GM23338 (cell line): ENCODE data around the gene IFT43. TPM values are rescaled to one million over a fixed set of nuclear protein-coding genes. Genes with fewer than 3 reads are reported as not detected.

Source experiments
- ATAC-seq: fragments of 200-7000 bp; cut with Tn5 transposase; 3 replicates; pipeline ENCODE4 v1.9.1; 2020
- DNase-seq: peaks from one replicate; pipeline ENCODE4 v3.0.0-alpha.2; 2015; ENCODE audit warnings: low spot score
- H2AFZ ChIP-seq: fragments of 200-600 bp; sonication (generic); 2 replicates; pipeline ENCODE4 v1.8.0; 2016; ENCODE audit warnings: antibody characterized with exemption, mild to moderate bottlenecking, moderate library complexity
- H3F3A ChIP-seq: fragments of 200-600 bp; sonication (generic); replicated peaks from 2 replicates; pipeline ENCODE4 v1.8.0; 2017; ENCODE audit warnings: antibody characterized with exemption, mixed run types, low read depth
- H3K27ac ChIP-seq: fragments of 200-600 bp; sonication (generic); 2 replicates; pipeline ENCODE4 v1.6.1; 2016; ENCODE audit warnings: low read depth
- H3K27me3 ChIP-seq: fragments of 200-600 bp; sonication (generic); 2 replicates; pipeline ENCODE4 v1.8.0; 2016; ENCODE audit warnings: mild to moderate bottlenecking, mixed run types, moderate library complexity; ENCODE audit not compliant: insufficient read depth
- H3K36me3 ChIP-seq: fragments of 200-600 bp; sonication (generic); 2 replicates; pipeline ENCODE4 v1.8.0; 2016; ENCODE audit warnings: mild to moderate bottlenecking; ENCODE audit not compliant: insufficient read depth
- H3K4me1 ChIP-seq: fragments of 200-600 bp; sonication (generic); 2 replicates; pipeline ENCODE4 v1.8.0; 2016; ENCODE audit warnings: mild to moderate bottlenecking, moderate library complexity; ENCODE audit not compliant: insufficient read depth
- H3K4me2 ChIP-seq: fragments of 200-600 bp; sonication (generic); 2 replicates; pipeline ENCODE4 v1.7.1; 2017; ENCODE audit warnings: mixed run types
- H3K4me3 ChIP-seq: fragments of 200-600 bp; sonication (generic); 2 replicates; pipeline ENCODE4 v1.6.1; 2016; ENCODE audit warnings: mixed run types
- H3K79me2 ChIP-seq: fragments of 200-600 bp; sonication (generic); replicated peaks from 2 replicates; pipeline ENCODE4 v1.8.0; 2017; ENCODE audit warnings: mild to moderate bottlenecking; ENCODE audit not compliant: insufficient read depth
- H3K9me2 ChIP-seq: fragments of 200-600 bp; sonication (generic); 2 replicates; pipeline ENCODE4 v1.8.0; 2017; ENCODE audit not compliant: insufficient read depth
- H4K20me1 ChIP-seq: fragments of 200-600 bp; sonication (generic); replicated peaks from 2 replicates; pipeline ENCODE4 v1.8.0; 2017; ENCODE audit warnings: mild to moderate bottlenecking; ENCODE audit not compliant: insufficient read depth
- H3K27ac Mint-ChIP-seq: 2 replicates; pipeline ENCODE4 v1.8.0; 2020; ENCODE audit warnings: inconsistent platforms, mild to moderate bottlenecking, moderate library complexity, mixed read lengths
- H3K27me3 Mint-ChIP-seq: 3 replicates; pipeline ENCODE4 v1.8.0; 2022; ENCODE audit warnings: low read depth, mild to moderate bottlenecking, moderate library complexity, mixed read lengths, inconsistent platforms; ENCODE audit not compliant: insufficient read depth, poor library complexity
- H3K36me3 Mint-ChIP-seq: 3 replicates; pipeline ENCODE4 v1.8.0; 2021; ENCODE audit warnings: low read depth, mild to moderate bottlenecking, inconsistent platforms, moderate library complexity, mixed read lengths
- H3K4me1 Mint-ChIP-seq: 3 replicates; pipeline ENCODE4 v1.8.0; 2020; ENCODE audit warnings: mild to moderate bottlenecking, inconsistent platforms, mixed read lengths
- H3K4me3 Mint-ChIP-seq: 3 replicates; pipeline ENCODE4 v1.8.0; 2021; ENCODE audit warnings: moderate library complexity, mild to moderate bottlenecking, inconsistent platforms, mixed read lengths
- H3K9me3 Mint-ChIP-seq: 3 replicates; pipeline ENCODE4 v1.8.0; 2020; ENCODE audit warnings: moderate library complexity, mild to moderate bottlenecking, inconsistent platforms, mixed read lengths
- CREB1 ChIP-seq: fragments of 250-450 bp; sonication (Bioruptor Pico); IDR thresholded peaks from 2 replicates; pipeline ENCODE4 v1.5.0; 2020; ENCODE audit warnings: low read depth, mild to moderate bottlenecking, moderate library complexity
- ETS1 ChIP-seq: IDR thresholded peaks from 2 replicates; pipeline ENCODE4 v1.6.1; 2016; ENCODE audit warnings: antibody characterized with exemption
- EZH2 ChIP-seq: fragments of 200-600 bp; sonication (generic); IDR thresholded peaks from one replicate; pipeline ENCODE4 v1.8.0; 2017; ENCODE audit warnings: antibody characterized with exemption, mild to moderate bottlenecking, low read depth; ENCODE audit not compliant: unreplicated experiment
- EZH2phosphoT487 ChIP-seq: fragments of 200-600 bp; sonication (generic); IDR thresholded peaks from one replicate; pipeline ENCODE4 v1.8.1; 2018; ENCODE audit warnings: antibody characterized with exemption; ENCODE audit not compliant: unreplicated experiment
- JUNB ChIP-seq: IDR thresholded peaks from one replicate; pipeline ENCODE4 v1.6.1; 2016; ENCODE audit warnings: antibody characterized with exemption; ENCODE audit not compliant: unreplicated experiment
- NANOG ChIP-seq: IDR thresholded peaks from 2 replicates; pipeline ENCODE4 v1.6.1; 2016; ENCODE audit warnings: antibody characterized with exemption, borderline replicate concordance
- POLR2AphosphoS5 ChIP-seq: IDR thresholded peaks from 2 replicates; pipeline ENCODE4 v1.6.1; 2016; ENCODE audit warnings: antibody characterized with exemption, low read depth
- STAT1 ChIP-seq: IDR thresholded peaks from one replicate; pipeline ENCODE4 v1.6.1; 2016; ENCODE audit warnings: antibody characterized with exemption; ENCODE audit not compliant: unreplicated experiment
- ZNF114 ChIP-seq: fragments of 250-450 bp; sonication (Bioruptor Pico); IDR thresholded peaks from 2 replicates; pipeline ENCODE4 v1.5.0; 2020; ENCODE audit warnings: mild to moderate bottlenecking, moderate library complexity
- polyA plus RNA-seq: library from polyadenylated mRNA; unstranded; fragments of >200 nt; fragmentation: Nextera tagmentation; extraction: Ambion mirVana; gene quantifications from 2 replicates; pipeline ENCODE4 v1.2.1, GENCODE V29; 2016
- total RNA-seq: library from RNA; depleted of rRNA; stranded (reverse); fragments of >200 nt; shearing (Covaris generic); gene quantifications from 2 replicates; pipeline ENCODE4 v1.2.3, GENCODE V29; 2014
- TF ChIP-seq, protein P1 (sequence below): fragments of 250-450 bp; sonication (Bioruptor Pico); IDR thresholded peaks from 2 replicates; pipeline ENCODE4 v1.5.0; 2020; ENCODE audit warnings: mild to moderate bottlenecking, moderate library complexity
- TF ChIP-seq, protein P2 (sequence below): IDR thresholded peaks from one replicate; pipeline ENCODE4 v1.6.1; 2018; ENCODE audit warnings: antibody characterized with exemption; ENCODE audit not compliant: unreplicated experiment

The IFT43 gene
- total and polyA plus RNA-seq, 2 experiments from 2014 or later = 21.5 to 43.1 TPM

GRCh38 chr14:76040704-76041103, 55.1 kb downstream of the IFT43 start (continued):
- TF ChIP-seq, protein P1, sequence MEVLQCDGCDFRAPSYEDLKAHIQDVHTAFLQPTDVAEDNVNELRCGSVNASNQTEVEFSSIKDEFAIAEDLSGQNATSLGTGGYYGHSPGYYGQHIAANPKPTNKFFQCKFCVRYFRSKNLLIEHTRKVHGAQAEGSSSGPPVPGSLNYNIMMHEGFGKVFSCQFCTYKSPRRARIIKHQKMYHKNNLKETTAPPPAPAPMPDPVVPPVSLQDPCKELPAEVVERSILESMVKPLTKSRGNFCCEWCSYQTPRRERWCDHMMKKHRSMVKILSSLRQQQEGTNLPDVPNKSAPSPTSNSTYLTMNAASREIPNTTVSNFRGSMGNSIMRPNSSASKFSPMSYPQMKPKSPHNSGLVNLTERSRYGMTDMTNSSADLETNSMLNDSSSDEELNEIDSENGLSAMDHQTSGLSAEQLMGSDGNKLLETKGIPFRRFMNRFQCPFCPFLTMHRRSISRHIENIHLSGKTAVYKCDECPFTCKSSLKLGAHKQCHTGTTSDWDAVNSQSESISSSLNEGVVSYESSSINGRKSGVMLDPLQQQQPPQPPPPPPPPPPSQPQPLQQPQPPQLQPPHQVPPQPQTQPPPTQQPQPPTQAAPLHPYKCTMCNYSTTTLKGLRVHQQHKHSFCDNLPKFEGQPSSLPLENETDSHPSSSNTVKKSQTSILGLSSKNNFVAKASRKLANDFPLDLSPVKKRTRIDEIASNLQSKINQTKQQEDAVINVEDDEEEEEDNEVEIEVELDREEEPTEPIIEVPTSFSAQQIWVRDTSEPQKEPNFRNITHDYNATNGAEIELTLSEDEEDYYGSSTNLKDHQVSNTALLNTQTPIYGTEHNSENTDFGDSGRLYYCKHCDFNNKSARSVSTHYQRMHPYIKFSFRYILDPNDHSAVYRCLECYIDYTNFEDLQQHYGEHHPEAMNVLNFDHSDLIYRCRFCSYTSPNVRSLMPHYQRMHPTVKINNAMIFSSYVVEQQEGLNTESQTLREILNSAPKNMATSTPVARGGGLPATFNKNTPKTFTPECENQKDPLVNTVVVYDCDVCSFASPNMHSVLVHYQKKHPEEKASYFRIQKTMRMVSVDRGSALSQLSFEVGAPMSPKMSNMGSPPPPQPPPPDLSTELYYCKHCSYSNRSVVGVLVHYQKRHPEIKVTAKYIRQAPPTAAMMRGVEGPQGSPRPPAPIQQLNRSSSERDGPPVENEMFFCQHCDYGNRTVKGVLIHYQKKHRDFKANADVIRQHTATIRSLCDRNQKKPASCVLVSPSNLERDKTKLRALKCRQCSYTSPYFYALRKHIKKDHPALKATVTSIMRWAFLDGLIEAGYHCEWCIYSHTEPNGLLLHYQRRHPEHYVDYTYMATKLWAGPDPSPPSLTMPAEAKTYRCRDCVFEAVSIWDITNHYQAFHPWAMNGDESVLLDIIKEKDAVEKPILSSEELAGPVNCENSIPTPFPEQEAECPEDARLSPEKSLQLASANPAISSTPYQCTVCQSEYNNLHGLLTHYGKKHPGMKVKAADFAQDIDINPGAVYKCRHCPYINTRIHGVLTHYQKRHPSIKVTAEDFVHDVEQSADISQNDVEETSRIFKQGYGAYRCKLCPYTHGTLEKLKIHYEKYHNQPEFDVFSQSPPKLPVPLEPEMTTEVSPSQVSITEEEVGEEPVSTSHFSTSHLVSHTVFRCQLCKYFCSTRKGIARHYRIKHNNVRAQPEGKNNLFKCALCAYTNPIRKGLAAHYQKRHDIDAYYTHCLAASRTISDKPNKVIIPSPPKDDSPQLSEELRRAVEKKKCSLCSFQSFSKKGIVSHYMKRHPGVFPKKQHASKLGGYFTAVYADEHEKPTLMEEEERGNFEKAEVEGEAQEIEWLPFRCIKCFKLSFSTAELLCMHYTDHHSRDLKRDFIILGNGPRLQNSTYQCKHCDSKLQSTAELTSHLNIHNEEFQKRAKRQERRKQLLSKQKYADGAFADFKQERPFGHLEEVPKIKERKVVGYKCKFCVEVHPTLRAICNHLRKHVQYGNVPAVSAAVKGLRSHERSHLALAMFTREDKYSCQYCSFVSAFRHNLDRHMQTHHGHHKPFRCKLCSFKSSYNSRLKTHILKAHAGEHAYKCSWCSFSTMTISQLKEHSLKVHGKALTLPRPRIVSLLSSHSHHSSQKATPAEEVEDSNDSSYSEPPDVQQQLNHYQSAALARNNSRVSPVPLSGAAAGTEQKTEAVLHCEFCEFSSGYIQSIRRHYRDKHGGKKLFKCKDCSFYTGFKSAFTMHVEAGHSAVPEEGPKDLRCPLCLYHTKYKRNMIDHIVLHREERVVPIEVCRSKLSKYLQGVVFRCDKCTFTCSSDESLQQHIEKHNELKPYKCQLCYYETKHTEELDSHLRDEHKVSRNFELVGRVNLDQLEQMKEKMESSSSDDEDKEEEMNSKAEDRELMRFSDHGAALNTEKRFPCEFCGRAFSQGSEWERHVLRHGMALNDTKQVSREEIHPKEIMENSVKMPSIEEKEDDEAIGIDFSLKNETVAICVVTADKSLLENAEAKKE (CRISPR knock-in tag) = no peak
- no peak for TF ChIP-seq EZH2
- no peak for TF ChIP-seq JUNB
- TF ChIP-seq STAT1 = no peak
- TF ChIP-seq, protein P2, sequence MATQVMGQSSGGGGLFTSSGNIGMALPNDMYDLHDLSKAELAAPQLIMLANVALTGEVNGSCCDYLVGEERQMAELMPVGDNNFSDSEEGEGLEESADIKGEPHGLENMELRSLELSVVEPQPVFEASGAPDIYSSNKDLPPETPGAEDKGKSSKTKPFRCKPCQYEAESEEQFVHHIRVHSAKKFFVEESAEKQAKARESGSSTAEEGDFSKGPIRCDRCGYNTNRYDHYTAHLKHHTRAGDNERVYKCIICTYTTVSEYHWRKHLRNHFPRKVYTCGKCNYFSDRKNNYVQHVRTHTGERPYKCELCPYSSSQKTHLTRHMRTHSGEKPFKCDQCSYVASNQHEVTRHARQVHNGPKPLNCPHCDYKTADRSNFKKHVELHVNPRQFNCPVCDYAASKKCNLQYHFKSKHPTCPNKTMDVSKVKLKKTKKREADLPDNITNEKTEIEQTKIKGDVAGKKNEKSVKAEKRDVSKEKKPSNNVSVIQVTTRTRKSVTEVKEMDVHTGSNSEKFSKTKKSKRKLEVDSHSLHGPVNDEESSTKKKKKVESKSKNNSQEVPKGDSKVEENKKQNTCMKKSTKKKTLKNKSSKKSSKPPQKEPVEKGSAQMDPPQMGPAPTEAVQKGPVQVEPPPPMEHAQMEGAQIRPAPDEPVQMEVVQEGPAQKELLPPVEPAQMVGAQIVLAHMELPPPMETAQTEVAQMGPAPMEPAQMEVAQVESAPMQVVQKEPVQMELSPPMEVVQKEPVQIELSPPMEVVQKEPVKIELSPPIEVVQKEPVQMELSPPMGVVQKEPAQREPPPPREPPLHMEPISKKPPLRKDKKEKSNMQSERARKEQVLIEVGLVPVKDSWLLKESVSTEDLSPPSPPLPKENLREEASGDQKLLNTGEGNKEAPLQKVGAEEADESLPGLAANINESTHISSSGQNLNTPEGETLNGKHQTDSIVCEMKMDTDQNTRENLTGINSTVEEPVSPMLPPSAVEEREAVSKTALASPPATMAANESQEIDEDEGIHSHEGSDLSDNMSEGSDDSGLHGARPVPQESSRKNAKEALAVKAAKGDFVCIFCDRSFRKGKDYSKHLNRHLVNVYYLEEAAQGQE = no peak
- TF ChIP-seq CREB1 (CRISPR knock-in tag) = no peak

GRCh38 chr14:76045773-76046172, 60.2 kb downstream of the IFT43 start:
- no peaks in the 10 kb centered on the region for H3F3A ChIP-seq
- H3K4me1 Mint-ChIP-seq = peaks cover 10% of the 10 kb centered on the region; the same call in 2 of the 3 replicates
- no peak overlapping the region for H3K4me3 Mint-ChIP-seq
- ATAC-seq (no peak), DNase-seq (no peak)
- no peak overlapping the region for H3K27ac ChIP-seq
- H3K27me3 ChIP-seq = no peaks in the 10 kb centered on the region
- peaks cover 4% of the 10 kb centered on the region for H3K27me3 Mint-ChIP-seq
- no peaks in the 10 kb centered on the region for H3K79me2 ChIP-seq
- H2AFZ ChIP-seq = no peak overlapping the region
- H3K9me2 ChIP-seq = no peaks in the 10 kb centered on the region; the same call in 1 of the 2 replicates
- no peaks in the 10 kb centered on the region for H3K9me3 Mint-ChIP-seq
- H4K20me1 ChIP-seq = no peaks in the 10 kb centered on the region; the same call in 1 of the 2 replicates
- no peak overlapping the region for H3K4me2 ChIP-seq
- H3K4me1 ChIP-seq = no peaks in the 10 kb centered on the region
- H3K36me3 ChIP-seq = no peaks in the 10 kb centered on the region
- no peaks in the 10 kb centered on the region for H3K36me3 Mint-ChIP-seq
- H3K27ac Mint-ChIP-seq = no peak overlapping the region
- no peak overlapping the region for H3K4me3 ChIP-seq
- no peak for TF ChIP-seq JUNB
- TF ChIP-seq STAT1 = no peak
- no peak for TF ChIP-seq CREB1 (CRISPR knock-in tag)
- no peak for TF ChIP-seq ZNF114 (CRISPR knock-in tag)
- TF ChIP-seq, protein P2 = no peak
- no peak for TF ChIP-seq ETS1
- no peak for TF ChIP-seq POLR2AphosphoS5
- TF ChIP-seq NANOG = no peak
- no peak for TF ChIP-seq EZH2phosphoT487
